ENCODE measurements around the gene NRXN3.
"Not testable (repeated sequence)": the region's sequence is repeated elsewhere in the genome, so short reads cannot be mapped to it uniquely, and the experiment has no call there.

The NRXN3 gene

GRCh38 chr14:78566859-78567172 lies 396.6 kb downstream of the NRXN3 start:
- no peaks in the 10 kb centered on the region for H3K9me3 ChIP-seq (ENCODE audit: control insufficient read depth in 5 of 5, low read length in 5 of 5)
- H3K27ac ChIP-seq (ENCODE audit: low read depth, low read length): no peak overlapping the region
- no peak overlapping the region for H3K9ac ChIP-seq (ENCODE audit: low read length in 5 of 5)
- no peaks in the 10 kb centered on the region for H3K36me3 ChIP-seq (ENCODE audit: control insufficient read depth in 5 of 5, insufficient read depth in 5 of 5, low read length in 5 of 5)
- H3K27me3 ChIP-seq (ENCODE audit: control insufficient read depth in 5 of 5, insufficient read depth in 4 of 5, low read length in 5 of 5): peaks cover 0 to 2% (median 0%) of the 10 kb centered on the region in 5 donors
- H3K4me3 ChIP-seq (ENCODE audit: low read depth in 1 of 5, low read length in 5 of 5): no peak overlapping the region
- peaks cover 0 to 19% (median 6%) of the 10 kb centered on the region in 5 donors for H3K4me1 ChIP-seq (ENCODE audit: control insufficient read depth in 5 of 5, insufficient read depth in 5 of 5, low read length in 5 of 5)

GRCh38 chr14:78567343-78567742 lies 397.2 kb downstream of the NRXN3 start:
- Histone ChIP-seq H3K36me3 (ENCODE audit: control insufficient read depth in 5 of 5, insufficient read depth in 5 of 5, low read length in 5 of 5) (no peaks in the 10 kb centered on the region), H3K27me3 (ENCODE audit: control insufficient read depth in 5 of 5, insufficient read depth in 4 of 5, low read length in 5 of 5) (peaks cover 0 to 2% (median 0%) of the 10 kb centered on the region in 5 donors), H3K4me1 (ENCODE audit: control insufficient read depth in 5 of 5, insufficient read depth in 5 of 5, low read length in 5 of 5) (peaks cover 0 to 19% (median 6%) of the 10 kb centered on the region in 5 donors), H3K4me3 (ENCODE audit: low read depth in 1 of 5, low read length in 5 of 5) (no peak overlapping the region), H3K9ac (ENCODE audit: low read length in 5 of 5) (no peak overlapping the region), H3K27ac (ENCODE audit: low read depth, low read length) (no peak overlapping the region), H3K9me3 (ENCODE audit: control insufficient read depth in 5 of 5, low read length in 5 of 5) (no peaks in the 10 kb centered on the region)

- H3K36me3 ChIP-seq (ENCODE audit: control insufficient read depth in 5 of 5, insufficient read depth in 5 of 5, low read length in 5 of 5); H3K4me1 ChIP-seq (ENCODE audit: control insufficient read depth in 5 of 5, insufficient read depth in 5 of 5, low read length in 5 of 5); H3K27ac ChIP-seq (ENCODE audit: low read depth, low read length); H3K27me3 ChIP-seq (ENCODE audit: control insufficient read depth in 5 of 5, insufficient read depth in 4 of 5, low read length in 5 of 5); H3K9ac ChIP-seq (ENCODE audit: low read length in 5 of 5): not testable (repeated sequence)
- Histone ChIP-seq H3K4me3 (ENCODE audit: low read depth in 1 of 5, low read length in 5 of 5) (peak overlapping the region in 1 of 5 donors; percentile 15), H3K9me3 (ENCODE audit: control insufficient read depth in 5 of 5, low read length in 5 of 5) (peaks cover 0 to 17% (median 9%) of the 10 kb centered on the region in 5 donors)
Observed at GRCh38 chr14:78573736-78574135, 403.6 kb downstream of the NRXN3 start.

- H3K9me3 ChIP-seq (ENCODE audit: control insufficient read depth in 5 of 5, low read length in 5 of 5): peaks cover 0 to 17% (median 9%) of the 10 kb centered on the region in 5 donors
- no peak overlapping the region for H3K4me3 ChIP-seq (ENCODE audit: low read depth in 1 of 5, low read length in 5 of 5)
- no peaks in the 10 kb centered on the region for H3K27me3 ChIP-seq (ENCODE audit: control insufficient read depth in 5 of 5, insufficient read depth in 4 of 5, low read length in 5 of 5)
- H3K36me3 ChIP-seq (ENCODE audit: control insufficient read depth in 5 of 5, insufficient read depth in 5 of 5, low read length in 5 of 5): no peaks in the 10 kb centered on the region
- H3K27ac ChIP-seq (ENCODE audit: low read depth, low read length): no peak overlapping the region
- no peaks in the 10 kb centered on the region for H3K4me1 ChIP-seq (ENCODE audit: control insufficient read depth in 5 of 5, insufficient read depth in 5 of 5, low read length in 5 of 5)
- H3K9ac ChIP-seq (ENCODE audit: low read length in 5 of 5): no peak overlapping the region
Observed at GRCh38 chr14:78576437-78577166, 406.4 kb downstream of the NRXN3 start.

- Histone ChIP-seq H3K27ac (ENCODE audit: low read depth, low read length) (no peak overlapping the region), H3K36me3 (ENCODE audit: control insufficient read depth in 5 of 5, insufficient read depth in 5 of 5, low read length in 5 of 5) (no peaks in the 10 kb centered on the region), H3K27me3 (ENCODE audit: control insufficient read depth in 5 of 5, insufficient read depth in 4 of 5, low read length in 5 of 5) (peaks cover 0 to 2% (median 0%) of the 10 kb centered on the region in 5 donors), H3K4me3 (ENCODE audit: low read depth in 1 of 5, low read length in 5 of 5) (no peak overlapping the region), H3K9me3 (ENCODE audit: control insufficient read depth in 5 of 5, low read length in 5 of 5) (no peaks in the 10 kb centered on the region), H3K9ac (ENCODE audit: low read length in 5 of 5) (no peak overlapping the region), H3K4me1 (ENCODE audit: control insufficient read depth in 5 of 5, insufficient read depth in 5 of 5, low read length in 5 of 5) (no peaks in the 10 kb centered on the region)
Observed at GRCh38 chr14:78581229-78581628, 411.1 kb downstream of the NRXN3 start.

- Histone ChIP-seq H3K4me3 (ENCODE audit: low read depth in 1 of 5, low read length in 5 of 5) (no peak overlapping the region), H3K27ac (ENCODE audit: low read depth, low read length) (no peak overlapping the region), H3K4me1 (ENCODE audit: control insufficient read depth in 5 of 5, insufficient read depth in 5 of 5, low read length in 5 of 5) (no peaks in the 10 kb centered on the region), H3K9ac (ENCODE audit: low read length in 5 of 5) (no peak overlapping the region), H3K9me3 (ENCODE audit: control insufficient read depth in 5 of 5, low read length in 5 of 5) (no peaks in the 10 kb centered on the region), H3K27me3 (ENCODE audit: control insufficient read depth in 5 of 5, insufficient read depth in 4 of 5, low read length in 5 of 5) (peaks cover 0 to 2% (median 0%) of the 10 kb centered on the region in 5 donors), H3K36me3 (ENCODE audit: control insufficient read depth in 5 of 5, insufficient read depth in 5 of 5, low read length in 5 of 5) (no peaks in the 10 kb centered on the region)
Observed at GRCh38 chr14:78586681-78587080, 416.5 kb downstream of the NRXN3 start.

GRCh38 chr14:78588906-78589305 lies 418.7 kb downstream of the NRXN3 start:
- Histone ChIP-seq H3K36me3 (ENCODE audit: control insufficient read depth in 5 of 5, insufficient read depth in 5 of 5, low read length in 5 of 5) (no peaks in the 10 kb centered on the region), H3K27me3 (ENCODE audit: control insufficient read depth in 5 of 5, insufficient read depth in 4 of 5, low read length in 5 of 5) (no peaks in the 10 kb centered on the region), H3K9me3 (ENCODE audit: control insufficient read depth in 5 of 5, low read length in 5 of 5) (no peaks in the 10 kb centered on the region), H3K27ac (ENCODE audit: low read depth, low read length) (no peak overlapping the region), H3K9ac (ENCODE audit: low read length in 5 of 5) (no peak overlapping the region), H3K4me1 (ENCODE audit: control insufficient read depth in 5 of 5, insufficient read depth in 5 of 5, low read length in 5 of 5) (no peaks in the 10 kb centered on the region), H3K4me3 (ENCODE audit: low read depth in 1 of 5, low read length in 5 of 5) (no peak overlapping the region)

- no peak overlapping the region for H3K4me3 ChIP-seq (ENCODE audit: low read depth in 1 of 5, low read length in 5 of 5)
- H3K9ac ChIP-seq (ENCODE audit: low read length in 5 of 5): no peak overlapping the region
- H3K27me3 ChIP-seq (ENCODE audit: control insufficient read depth in 5 of 5, insufficient read depth in 4 of 5, low read length in 5 of 5): peaks cover 0 to 3% (median 0%) of the 10 kb centered on the region in 5 donors
- no peaks in the 10 kb centered on the region for H3K36me3 ChIP-seq (ENCODE audit: control insufficient read depth in 5 of 5, insufficient read depth in 5 of 5, low read length in 5 of 5)
- H3K4me1 ChIP-seq (ENCODE audit: control insufficient read depth in 5 of 5, insufficient read depth in 5 of 5, low read length in 5 of 5): no peaks in the 10 kb centered on the region
- H3K9me3 ChIP-seq (ENCODE audit: control insufficient read depth in 5 of 5, low read length in 5 of 5): no peaks in the 10 kb centered on the region
- H3K27ac ChIP-seq (ENCODE audit: low read depth, low read length): no peak overlapping the region
Observed at GRCh38 chr14:78592616-78593219, 422.5 kb downstream of the NRXN3 start.

GRCh38 chr14:78593949-78594348 lies 423.8 kb downstream of the NRXN3 start:
- H3K9me3 ChIP-seq (ENCODE audit: control insufficient read depth in 5 of 5, low read length in 5 of 5): no peaks in the 10 kb centered on the region
- no peaks in the 10 kb centered on the region for H3K36me3 ChIP-seq (ENCODE audit: control insufficient read depth in 5 of 5, insufficient read depth in 5 of 5, low read length in 5 of 5)
- H3K4me1 ChIP-seq (ENCODE audit: control insufficient read depth in 5 of 5, insufficient read depth in 5 of 5, low read length in 5 of 5): peaks cover 0 to 3% (median 0%) of the 10 kb centered on the region in 5 donors
- H3K27ac ChIP-seq (ENCODE audit: low read depth, low read length): no peak overlapping the region
- no peak overlapping the region for H3K4me3 ChIP-seq (ENCODE audit: low read depth in 1 of 5, low read length in 5 of 5)
- H3K27me3 ChIP-seq (ENCODE audit: control insufficient read depth in 5 of 5, insufficient read depth in 4 of 5, low read length in 5 of 5): peaks cover 0 to 3% (median 0%) of the 10 kb centered on the region in 5 donors
- H3K9ac ChIP-seq (ENCODE audit: low read length in 5 of 5): no peak overlapping the region

- Histone ChIP-seq H3K9me3 (ENCODE audit: control insufficient read depth in 5 of 5, low read length in 5 of 5) (no peaks in the 10 kb centered on the region), H3K27me3 (ENCODE audit: control insufficient read depth in 5 of 5, insufficient read depth in 4 of 5, low read length in 5 of 5) (peaks cover 0 to 8% (median 0%) of the 10 kb centered on the region in 5 donors), H3K9ac (ENCODE audit: low read length in 5 of 5) (no peak overlapping the region), H3K4me1 (ENCODE audit: control insufficient read depth in 5 of 5, insufficient read depth in 5 of 5, low read length in 5 of 5) (peaks cover 0 to 3% (median 0%) of the 10 kb centered on the region in 5 donors), H3K4me3 (ENCODE audit: low read depth in 1 of 5, low read length in 5 of 5) (no peak overlapping the region), H3K27ac (ENCODE audit: low read depth, low read length) (no peak overlapping the region), H3K36me3 (ENCODE audit: control insufficient read depth in 5 of 5, insufficient read depth in 5 of 5, low read length in 5 of 5) (no peaks in the 10 kb centered on the region)
Observed at GRCh38 chr14:78595797-78596196, 425.6 kb downstream of the NRXN3 start.
